Measurements from ENCODE around the gene JARID2. TPM values are rescaled to one million over a fixed set of nuclear protein-coding genes. Genes with fewer than 3 reads are reported as not detected.

Gene JARID2
- total and polyA plus RNA-seq, 2 of the 8 experiments (the other 6 are each of a cell fraction or from before 2014, with no cell fraction given), result 60.1 to 239 TPM

- Histone ChIP-seq H2AK5ac (ENCODE audit: low read depth, low read length) (no peak overlapping the region), H3K56ac (replicated peaks; ENCODE audit: insufficient read length, low read depth, low read length) (no peak overlapping the region), H3K79me1 (ENCODE audit: low read depth, low read length) (peaks cover 5% of the 10 kb centered on the region; the same call in 1 of the 2 replicates), H4K20me1 (replicated peaks in 1 of 2; ENCODE audit: control insufficient read depth in 1 of 2, insufficient read depth in 2 of 2, low read length in 2 of 2) (peaks cover 4 to 21% of the 10 kb centered on the region in 2 experiments), H3K27me3 (replicated peaks in 1 of 4; ENCODE audit: control insufficient read depth in 3 of 4, extremely low read depth in 1 of 4, insufficient read depth in 3 of 4, low read length in 3 of 4) (no peaks in the 10 kb centered on the region), H2BK120ac (replicated peaks; ENCODE audit: low read depth, low read length) (no peak overlapping the region), H3K23ac (ENCODE audit: insufficient read length) (no peak overlapping the region), H3K79me2 (ENCODE audit: control insufficient read depth in 1 of 2, insufficient read depth in 2 of 2, low read length in 2 of 2) (peaks cover 0 to 7% of the 10 kb centered on the region in 2 experiments; a peak in 1 of 4 replicates), H3K9ac (replicated peaks in 1 of 4; ENCODE audit: extremely low read depth in 1 of 4, low read depth in 3 of 4, low read length in 3 of 4) (no peak overlapping the region), H3K4me1 (replicated peaks in 1 of 4; ENCODE audit: control insufficient read depth in 3 of 4, insufficient read depth in 4 of 4, low read length in 3 of 4) (no peaks in the 10 kb centered on the region; a peak in 1 of 7 replicates), H3K18ac (ENCODE audit: extremely low read depth, low read length) (no peak overlapping the region), H3K14ac (ENCODE audit: insufficient read length) (no peak overlapping the region), H4K8ac (ENCODE audit: extremely low read depth, insufficient read depth, low read length) (no peak overlapping the region), H2BK12ac (ENCODE audit: low read depth, low read length) (no peak overlapping the region), H3K4ac (replicated peaks; ENCODE audit: insufficient read length, low read depth, low read length) (no peak overlapping the region), H4K5ac (ENCODE audit: insufficient read length, low read depth, low read length) (no peak overlapping the region), H3K9me3 (ENCODE audit: insufficient read depth in 2 of 2, low read depth in 1 of 2, low read length in 1 of 2) (peaks cover 12 to 14% of the 10 kb centered on the region in 2 experiments), H2BK15ac (ENCODE audit: low read length) (no peak overlapping the region), H3K36me3 (ENCODE audit: control insufficient read depth in 2 of 4, insufficient read depth in 4 of 4, low read length in 3 of 4) (peaks cover 16 to 99% (median 68%) of the 10 kb centered on the region in 4 experiments), H3K4me3 (ENCODE audit: extremely low read depth in 1 of 4, insufficient read depth in 2 of 4, low read depth in 3 of 4, low read length in 4 of 4) (no peak overlapping the region), H2BK20ac (ENCODE audit: low read length) (no peak overlapping the region), H2BK5ac (ENCODE audit: low read depth, low read length) (no peak overlapping the region), H3K23me2 (ENCODE audit: low read depth, low read length) (no peaks in the 10 kb centered on the region), H4K91ac (replicated peaks; ENCODE audit: insufficient read length, low read length) (no peak overlapping the region), H2AFZ (ENCODE audit: low read length) (no peak overlapping the region), H3K4me2 (ENCODE audit: insufficient read depth in 1 of 2, low read depth in 2 of 2, low read length in 2 of 2) (no peak overlapping the region), H3K27ac (ENCODE audit: low read depth, low read length) (no peak overlapping the region)
- DNase-seq (ENCODE audit: low read depth in 1 of 2, low spot score in 2 of 2) (no peak), FAIRE-seq (no peak)
- 79% methylated on average over 6 of the region's 6 CpGs; no CpG with 5 or more reads in 1 of the 2 experiments for WGBS, 2 experiments (ENCODE audit: extremely low coverage in 1 of 2, insufficient coverage in 1 of 2, insufficient read length in 1 of 2, insufficient replicate concordance in 2 of 2, low coverage in 1 of 2, low lambda C conversion rate in 2 of 2, missing lambda C conversion rate in 1 of 2)
- TF ChIP-seq CBX8 (IDR thresholded peaks at IDR 0.05; ENCODE audit: borderline replicate concordance, low read depth, low read length), result no peak
- peak; percentile 37; the same call in 1 of the 2 replicates for TF ChIP-seq POLR2AphosphoS5 (IDR thresholded peaks at IDR 0.05; ENCODE audit: low read depth, low read length)
- ChIA-PET CTCF (ENCODE audit: partially characterized antibody) (interaction anchor here (1.8 to 3.4 kb wide), 2 partner anchors 8 to 102 kb away, joined by 5 to 24 read pairs; no protein-coding TSS in a partner anchor), POLR2A (ENCODE audit: partially characterized antibody) (interaction anchor here (0.7 kb wide), 1 partner anchor 103 kb away, joined by 3 read pairs; no protein-coding TSS in a partner anchor)
Observed at GRCh38 chr6:15519681-15520080, 273.8 kb downstream of the JARID2 start.
